ENCODE data around the gene NFKBIB.
A peak's percentile ranks its signal among the peaks of the same experiment; 100 is the strongest.

The NFKBIB gene

DNA sequence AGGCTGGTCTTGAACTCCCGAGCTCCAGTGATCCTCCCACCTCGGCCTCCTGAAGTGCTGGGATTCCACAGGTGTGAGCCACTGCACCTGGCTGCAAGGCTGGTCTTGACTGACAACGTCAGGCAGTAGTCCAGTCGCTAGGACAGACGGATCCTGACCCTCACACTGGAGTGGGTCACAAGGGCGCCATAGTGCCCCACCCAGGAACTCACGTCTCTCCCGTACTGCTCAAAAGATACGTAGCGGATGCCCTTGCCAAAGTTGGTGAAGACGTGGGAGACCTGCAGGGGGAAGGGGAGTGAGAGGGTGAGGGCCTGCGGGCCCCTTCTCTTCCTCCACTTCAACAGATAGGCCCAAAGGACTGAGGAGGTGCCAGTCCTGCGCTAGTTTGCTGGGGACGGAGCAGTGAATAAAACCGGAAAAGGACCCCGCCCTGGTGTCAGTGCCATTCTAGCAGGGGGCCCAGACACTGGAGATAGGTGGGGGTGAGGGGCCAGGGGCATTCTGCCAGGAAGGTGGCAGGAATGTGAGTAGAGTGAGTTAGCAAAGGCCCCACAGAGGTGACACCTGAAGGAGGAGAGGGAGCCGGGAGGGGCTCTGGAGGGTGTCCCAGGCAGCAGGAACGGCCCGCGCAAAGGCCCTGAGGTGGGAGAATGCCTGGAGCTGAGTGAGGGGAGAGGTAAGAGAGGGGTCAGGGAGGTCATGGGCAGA lies 42.9 kb downstream of the NFKBIB start:
- Histone ChIP-seq H3K27ac (ENCODE audit: low read depth, low read length) (no peak overlapping the region), H3K36me3 (ENCODE audit: control insufficient read depth in 1 of 2, insufficient read depth in 2 of 2, low read length in 2 of 2) (no peaks in the 10 kb centered on the region)

DNA sequence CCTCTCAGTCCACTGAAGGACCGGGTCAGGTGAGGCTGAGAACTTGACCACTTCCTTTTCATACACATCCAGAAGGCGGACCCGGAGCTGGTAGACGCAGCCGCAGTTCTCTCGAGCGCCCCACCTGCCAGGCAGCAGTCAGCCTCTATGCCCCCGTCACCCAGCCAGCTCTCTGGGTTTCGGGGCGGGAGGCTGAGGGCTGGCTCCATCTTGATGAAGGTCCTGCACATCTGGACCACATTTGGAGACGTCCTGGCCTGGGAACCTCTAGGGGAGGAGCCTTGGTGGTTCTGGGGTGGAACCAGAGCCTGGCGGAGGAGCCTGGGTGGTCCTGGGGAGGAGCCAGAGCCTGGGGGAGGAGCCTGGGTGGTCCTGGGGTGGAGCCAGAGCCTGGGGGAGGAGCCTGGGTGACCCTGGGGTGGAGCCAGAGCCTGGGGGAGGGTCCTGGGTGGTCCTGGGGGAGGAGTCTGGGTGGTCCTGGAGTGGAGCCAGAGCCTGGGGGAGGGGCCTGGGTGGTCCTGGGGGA lies 45.3 kb downstream of the NFKBIB start:
- Histone ChIP-seq H3K27ac (ENCODE audit: low read depth, low read length) (no peak overlapping the region), H3K9ac (ENCODE audit: low read depth in 1 of 2, low read length in 2 of 2) (no peak overlapping the region), H3K9me3 (ENCODE audit: control insufficient read depth in 1 of 2, low read length in 2 of 2) (no peaks in the 10 kb centered on the region), H3K4me3 (ENCODE audit: low read depth in 1 of 2, low read length in 2 of 2) (no peak overlapping the region), H3K36me3 (ENCODE audit: control insufficient read depth in 1 of 2, insufficient read depth in 2 of 2, low read length in 2 of 2) (no peaks in the 10 kb centered on the region), H3K27me3 (ENCODE audit: control insufficient read depth in 1 of 2, insufficient read depth in 2 of 2, low read length in 2 of 2) (no peaks in the 10 kb centered on the region), H3K4me1 (ENCODE audit: control insufficient read depth in 1 of 2, insufficient read depth in 2 of 2, low read length in 2 of 2) (peaks cover 1 to 2% of the 10 kb centered on the region in 2 donors)

More for the DNA sequence above, 42.9 kb downstream of the NFKBIB start:
- H3K27me3 ChIP-seq (ENCODE audit: control insufficient read depth in 1 of 2, insufficient read depth in 2 of 2, low read length in 2 of 2) = no peaks in the 10 kb centered on the region
- no peak overlapping the region for H3K4me3 ChIP-seq (ENCODE audit: low read depth in 1 of 2, low read length in 2 of 2)
- H3K9ac ChIP-seq (ENCODE audit: low read depth in 1 of 2, low read length in 2 of 2) = no peak overlapping the region
- no peaks in the 10 kb centered on the region for H3K4me1 ChIP-seq (ENCODE audit: control insufficient read depth in 1 of 2, insufficient read depth in 2 of 2, low read length in 2 of 2)
- H3K9me3 ChIP-seq (ENCODE audit: control insufficient read depth in 1 of 2, low read length in 2 of 2) = no peaks in the 10 kb centered on the region

DNA sequence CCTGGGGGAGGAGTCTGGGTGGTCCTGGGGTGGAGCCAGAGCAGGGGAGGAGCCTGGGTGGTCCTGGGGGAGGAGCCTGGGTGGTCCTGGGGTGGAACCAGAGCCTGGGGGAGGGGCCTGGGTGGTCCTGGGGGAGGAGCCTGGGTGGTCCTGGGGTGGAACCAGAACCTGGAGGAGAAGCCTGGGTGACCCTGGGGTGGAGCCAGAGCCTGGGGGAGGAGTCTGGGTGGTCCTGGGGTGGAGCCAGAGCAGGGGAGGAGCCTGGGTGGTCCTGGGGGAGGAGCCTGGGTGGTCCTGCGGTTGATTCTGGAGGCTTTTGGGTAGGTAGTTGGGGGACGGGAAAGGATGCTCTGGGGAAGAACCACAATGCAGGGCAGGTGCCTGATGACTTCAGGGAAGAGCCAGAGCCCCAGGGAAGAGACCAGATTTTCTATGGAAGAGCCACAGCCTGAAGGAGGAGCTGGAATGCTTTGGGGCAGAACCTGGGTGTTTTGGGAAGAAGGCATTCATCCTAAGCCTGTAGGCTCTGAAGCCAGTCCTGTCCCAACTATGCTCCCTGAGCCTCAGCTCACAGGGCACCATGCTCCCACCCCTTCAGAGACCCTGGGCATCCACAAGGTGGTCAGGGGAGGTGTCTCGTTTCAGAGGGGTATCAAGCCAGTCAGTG lies 45.9 kb downstream of the NFKBIB start:
- peaks cover 7 to 8% of the 10 kb centered on the region in 2 donors for H3K4me1 ChIP-seq (ENCODE audit: control insufficient read depth in 1 of 2, insufficient read depth in 2 of 2, low read length in 2 of 2)
- H3K4me3 ChIP-seq (ENCODE audit: low read depth in 1 of 2, low read length in 2 of 2) = no peak overlapping the region
- H3K9ac ChIP-seq (ENCODE audit: low read depth in 1 of 2, low read length in 2 of 2) = no peak overlapping the region
- H3K27ac ChIP-seq (ENCODE audit: low read depth, low read length) = no peak overlapping the region
- no peaks in the 10 kb centered on the region for H3K27me3 ChIP-seq (ENCODE audit: control insufficient read depth in 1 of 2, insufficient read depth in 2 of 2, low read length in 2 of 2)
- no peaks in the 10 kb centered on the region for H3K9me3 ChIP-seq (ENCODE audit: control insufficient read depth in 1 of 2, low read length in 2 of 2)
- H3K36me3 ChIP-seq (ENCODE audit: control insufficient read depth in 1 of 2, insufficient read depth in 2 of 2, low read length in 2 of 2) = no peaks in the 10 kb centered on the region

DNA sequence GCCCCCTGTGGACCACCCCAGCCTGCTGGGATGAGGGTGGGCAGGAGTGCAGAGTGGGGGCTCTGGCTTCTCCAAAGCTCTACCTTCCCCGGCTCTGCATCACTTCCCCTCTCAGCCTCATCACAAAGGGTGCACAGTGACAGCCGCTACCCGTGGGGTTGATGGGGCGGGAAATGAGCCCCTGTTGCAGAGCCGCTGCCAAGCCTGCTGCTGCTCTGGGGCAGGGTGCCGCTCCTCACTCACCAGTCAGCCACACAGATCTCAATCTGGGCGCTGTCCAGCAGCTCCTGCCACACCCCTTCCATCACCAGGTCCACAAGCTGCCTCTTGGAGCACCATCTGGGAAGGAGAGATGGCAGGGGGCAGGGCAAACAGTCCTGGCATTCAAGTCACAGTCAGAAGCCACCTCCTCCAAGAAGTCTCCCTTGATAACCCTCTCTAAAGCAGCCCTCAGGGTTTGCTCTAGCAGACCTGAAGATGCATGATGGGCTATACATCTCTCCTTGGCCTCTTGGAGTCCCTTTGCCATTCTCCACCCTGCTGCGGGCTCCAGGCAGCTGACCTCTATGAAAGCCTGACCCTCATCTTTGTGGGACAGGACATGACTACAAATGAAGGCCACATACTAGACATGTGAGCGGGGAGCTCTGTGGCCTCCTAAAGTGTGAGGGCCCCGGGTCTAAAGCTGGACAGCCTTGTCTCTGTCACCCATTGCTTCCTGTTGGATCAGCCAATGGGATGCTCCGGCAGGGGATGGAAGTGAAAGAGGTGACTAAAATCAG lies 46.7 kb downstream of the NFKBIB start:
- Histone ChIP-seq H3K27me3 (ENCODE audit: control insufficient read depth in 1 of 2, insufficient read depth in 2 of 2, low read length in 2 of 2) (no peaks in the 10 kb centered on the region), H3K4me1 (ENCODE audit: control insufficient read depth in 1 of 2, insufficient read depth in 2 of 2, low read length in 2 of 2) (peaks cover 7 to 8% of the 10 kb centered on the region in 2 donors), H3K9me3 (ENCODE audit: control insufficient read depth in 1 of 2, low read length in 2 of 2) (no peaks in the 10 kb centered on the region), H3K36me3 (ENCODE audit: control insufficient read depth in 1 of 2, insufficient read depth in 2 of 2, low read length in 2 of 2) (no peaks in the 10 kb centered on the region), H3K27ac (ENCODE audit: low read depth, low read length) (no peak overlapping the region), H3K4me3 (ENCODE audit: low read depth in 1 of 2, low read length in 2 of 2) (no peak overlapping the region), H3K9ac (ENCODE audit: low read depth in 1 of 2, low read length in 2 of 2) (no peak overlapping the region)

DNA sequence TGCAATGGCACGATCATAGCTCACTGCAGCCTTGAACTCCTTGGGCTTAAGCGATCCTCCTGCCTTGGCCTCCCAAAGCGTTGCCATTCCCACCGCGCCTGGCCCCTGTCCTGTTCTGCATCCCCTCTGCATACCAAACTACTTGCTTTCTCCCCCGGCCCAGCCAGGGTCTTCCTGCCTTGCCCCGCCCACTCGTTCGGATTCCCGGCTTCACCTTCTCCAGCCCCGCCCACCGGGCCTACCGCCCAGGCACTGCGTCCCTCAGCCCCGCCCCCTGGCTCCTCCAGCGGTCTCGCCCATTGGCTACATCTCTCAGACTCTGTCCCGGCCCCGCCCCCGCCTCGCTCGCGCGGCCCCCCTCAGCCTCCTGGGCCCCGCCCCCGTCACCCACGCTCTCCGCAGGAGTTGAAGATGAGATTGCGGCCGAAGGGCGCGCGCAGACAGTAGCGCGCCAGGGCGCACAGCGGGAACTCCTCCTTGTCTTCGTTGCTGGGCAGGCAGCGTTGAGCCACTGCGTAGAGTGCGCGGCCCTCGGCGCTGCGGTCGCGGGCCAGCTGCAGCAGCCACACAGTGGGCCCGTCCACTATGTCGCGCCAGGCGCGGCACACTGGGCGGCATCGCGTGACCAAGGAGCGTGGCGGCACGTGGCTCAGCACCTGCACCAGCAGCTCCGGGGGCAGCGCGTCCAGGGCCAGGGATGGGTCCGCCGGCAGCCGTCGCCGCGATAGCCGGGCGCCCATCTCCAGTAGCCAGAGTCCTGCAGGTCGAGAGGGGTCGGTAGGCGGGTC lies 50.0 kb downstream of the NFKBIB start:
- Histone ChIP-seq H3K4me1 (ENCODE audit: control insufficient read depth in 1 of 2, insufficient read depth in 2 of 2, low read length in 2 of 2) (peaks cover 7 to 11% of the 10 kb centered on the region in 2 donors), H3K27me3 (ENCODE audit: control insufficient read depth in 1 of 2, insufficient read depth in 2 of 2, low read length in 2 of 2) (no peaks in the 10 kb centered on the region), H3K4me3 (ENCODE audit: low read depth in 1 of 2, low read length in 2 of 2) (peak overlapping the region; percentile 29 to 62), H3K27ac (ENCODE audit: low read depth, low read length) (no peak overlapping the region), H3K9me3 (ENCODE audit: control insufficient read depth in 1 of 2, low read length in 2 of 2) (no peaks in the 10 kb centered on the region), H3K9ac (ENCODE audit: low read depth in 1 of 2, low read length in 2 of 2) (no peak overlapping the region), H3K36me3 (ENCODE audit: control insufficient read depth in 1 of 2, insufficient read depth in 2 of 2, low read length in 2 of 2) (no peaks in the 10 kb centered on the region)

DNA sequence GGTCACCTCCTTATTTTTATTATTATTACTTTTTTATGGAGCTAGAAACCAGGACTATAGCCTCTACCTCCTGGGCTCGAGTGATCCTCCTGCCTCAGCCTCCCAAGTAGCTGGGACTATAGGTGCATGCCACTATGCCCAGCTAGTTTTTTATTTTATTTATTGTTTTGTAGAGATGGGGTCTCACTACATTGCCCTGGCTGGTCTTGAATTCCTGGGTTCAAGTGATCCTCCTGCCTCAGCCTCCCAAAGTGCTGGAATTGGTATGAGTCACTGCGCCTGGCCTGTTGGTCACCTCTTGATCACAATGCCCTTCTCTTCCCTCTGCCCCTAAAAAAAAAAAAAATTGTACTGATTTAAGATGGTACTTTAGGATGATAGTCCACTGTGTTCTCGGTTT lies 51.4 kb downstream of the NFKBIB start:
- Histone ChIP-seq H3K36me3 (ENCODE audit: control insufficient read depth in 1 of 2, insufficient read depth in 2 of 2, low read length in 2 of 2) (no peaks in the 10 kb centered on the region), H3K27ac (ENCODE audit: low read depth, low read length) (no peak overlapping the region), H3K27me3 (ENCODE audit: control insufficient read depth in 1 of 2, insufficient read depth in 2 of 2, low read length in 2 of 2) (no peaks in the 10 kb centered on the region)

DNA sequence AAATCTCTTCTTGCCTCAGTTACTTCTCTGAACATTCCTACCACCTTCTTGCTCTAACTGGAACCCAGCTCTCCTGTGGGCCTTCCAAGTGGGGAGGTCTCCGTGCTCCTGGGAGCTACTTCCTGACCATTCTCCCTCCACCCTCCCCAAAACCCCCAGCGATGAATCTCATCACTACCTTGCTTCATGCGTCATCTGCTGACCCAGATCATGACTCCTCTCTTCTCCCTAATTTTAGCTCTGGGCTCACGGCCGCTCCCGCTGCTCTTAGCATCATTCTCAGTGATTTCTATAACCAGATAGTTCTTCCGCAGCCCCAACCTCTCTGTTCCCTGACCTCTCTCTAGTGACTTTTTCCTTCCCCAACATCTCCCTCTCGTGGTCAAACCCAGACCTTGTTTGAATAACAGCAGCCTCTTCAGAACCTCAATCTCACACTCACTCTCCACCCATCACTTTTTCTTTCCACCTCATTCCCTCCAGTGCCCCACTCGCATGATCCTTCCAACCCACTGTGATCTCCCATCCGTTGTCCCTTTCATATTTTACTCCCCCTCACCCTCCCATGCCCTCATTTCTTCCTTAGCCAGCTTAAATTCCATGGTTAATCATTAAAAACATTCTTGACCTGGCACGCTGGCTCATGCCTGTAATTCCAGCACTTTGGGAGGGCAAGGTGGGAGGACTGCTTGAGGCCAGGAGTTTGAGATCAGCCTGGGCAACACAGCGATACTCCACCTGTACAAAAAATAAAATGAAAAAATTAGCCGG lies 52.8 kb downstream of the NFKBIB start:
- H3K9me3 ChIP-seq (ENCODE audit: control insufficient read depth in 1 of 2, low read length in 2 of 2) = no peaks in the 10 kb centered on the region
- H3K9ac ChIP-seq (ENCODE audit: low read depth in 1 of 2, low read length in 2 of 2) = no peak overlapping the region
- H3K4me3 ChIP-seq (ENCODE audit: low read depth in 1 of 2, low read length in 2 of 2) = no peak overlapping the region
- H3K36me3 ChIP-seq (ENCODE audit: control insufficient read depth in 1 of 2, insufficient read depth in 2 of 2, low read length in 2 of 2) = no peaks in the 10 kb centered on the region
- no peak overlapping the region for H3K27ac ChIP-seq (ENCODE audit: low read depth, low read length)
- peaks cover 7 to 11% of the 10 kb centered on the region in 2 donors for H3K4me1 ChIP-seq (ENCODE audit: control insufficient read depth in 1 of 2, insufficient read depth in 2 of 2, low read length in 2 of 2)
- no peaks in the 10 kb centered on the region for H3K27me3 ChIP-seq (ENCODE audit: control insufficient read depth in 1 of 2, insufficient read depth in 2 of 2, low read length in 2 of 2)

More for the DNA sequence above, 51.4 kb downstream of the NFKBIB start:
- Histone ChIP-seq H3K9me3 (ENCODE audit: control insufficient read depth in 1 of 2, low read length in 2 of 2) (no peaks in the 10 kb centered on the region), H3K4me3 (ENCODE audit: low read depth in 1 of 2, low read length in 2 of 2) (no peak overlapping the region), H3K9ac (ENCODE audit: low read depth in 1 of 2, low read length in 2 of 2) (no peak overlapping the region), H3K4me1 (ENCODE audit: control insufficient read depth in 1 of 2, insufficient read depth in 2 of 2, low read length in 2 of 2) (peaks cover 7 to 11% of the 10 kb centered on the region in 2 donors)

DNA sequence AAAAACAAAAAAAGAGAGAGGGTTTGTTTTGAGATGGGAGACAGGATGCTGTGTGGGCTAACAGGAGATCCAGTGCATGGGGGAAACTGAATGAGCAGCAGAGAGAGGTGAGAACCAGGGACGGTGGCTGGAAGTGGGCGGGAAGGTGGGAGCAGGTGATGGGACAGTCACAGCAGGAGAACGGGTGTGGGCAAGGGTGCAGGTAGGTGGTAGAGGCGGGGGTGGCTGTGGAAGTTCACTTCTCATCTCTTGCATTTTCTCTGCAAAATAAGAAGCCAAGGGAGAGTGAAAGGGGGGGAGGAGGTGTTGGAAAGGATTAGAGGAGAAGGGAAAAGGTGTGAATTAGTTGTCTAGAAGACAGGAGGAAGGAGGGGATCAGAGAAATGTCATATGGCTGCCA lies 53.9 kb downstream of the NFKBIB start:
- H3K27me3 ChIP-seq (ENCODE audit: control insufficient read depth in 1 of 2, insufficient read depth in 2 of 2, low read length in 2 of 2) = no peaks in the 10 kb centered on the region

DNA sequence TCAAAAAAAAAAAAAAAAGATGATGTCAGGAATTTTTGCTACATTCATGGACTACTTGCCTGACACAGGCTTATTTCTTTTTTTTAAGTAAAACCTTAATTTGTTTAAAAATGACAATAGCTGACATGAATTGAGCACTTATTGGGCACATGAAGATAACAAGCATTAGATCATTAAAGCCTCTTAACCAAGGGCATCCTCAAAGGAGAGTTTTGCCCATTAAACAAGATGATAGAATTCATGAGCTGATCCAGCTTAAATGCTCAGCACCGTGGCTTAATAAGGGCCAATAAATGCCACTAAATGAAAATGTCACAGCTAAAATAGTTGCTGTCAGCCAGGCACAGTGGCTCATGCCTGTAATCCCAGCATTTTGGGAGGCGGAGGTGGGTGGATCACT lies 56.5 kb downstream of the NFKBIB start:
- Histone ChIP-seq H3K27ac (ENCODE audit: low read depth, low read length) (no peak overlapping the region), H3K4me3 (ENCODE audit: low read depth in 1 of 2, low read length in 2 of 2) (no peak overlapping the region), H3K36me3 (ENCODE audit: control insufficient read depth in 1 of 2, insufficient read depth in 2 of 2, low read length in 2 of 2) (no peaks in the 10 kb centered on the region), H3K27me3 (ENCODE audit: control insufficient read depth in 1 of 2, insufficient read depth in 2 of 2, low read length in 2 of 2) (no peaks in the 10 kb centered on the region), H3K4me1 (ENCODE audit: control insufficient read depth in 1 of 2, insufficient read depth in 2 of 2, low read length in 2 of 2) (peaks cover 0 to 3% of the 10 kb centered on the region in 2 donors), H3K9ac (ENCODE audit: low read depth in 1 of 2, low read length in 2 of 2) (no peak overlapping the region), H3K9me3 (ENCODE audit: control insufficient read depth in 1 of 2, low read length in 2 of 2) (no peaks in the 10 kb centered on the region)

More for the DNA sequence above, 53.9 kb downstream of the NFKBIB start:
- Histone ChIP-seq H3K36me3 (ENCODE audit: control insufficient read depth in 1 of 2, insufficient read depth in 2 of 2, low read length in 2 of 2) (no peaks in the 10 kb centered on the region), H3K4me1 (ENCODE audit: control insufficient read depth in 1 of 2, insufficient read depth in 2 of 2, low read length in 2 of 2) (peaks cover 7 to 11% of the 10 kb centered on the region in 2 donors), H3K9me3 (ENCODE audit: control insufficient read depth in 1 of 2, low read length in 2 of 2) (no peaks in the 10 kb centered on the region), H3K4me3 (ENCODE audit: low read depth in 1 of 2, low read length in 2 of 2) (no peak overlapping the region), H3K9ac (ENCODE audit: low read depth in 1 of 2, low read length in 2 of 2) (no peak overlapping the region), H3K27ac (ENCODE audit: low read depth, low read length) (no peak overlapping the region)

All from duodenal mucosa (tissue), 2 donors.